K562 (cell line): ENCODE results near the gene RPL10A. TPM values are rescaled to one million over a fixed set of nuclear protein-coding genes. Genes with fewer than 3 reads are reported as not detected.

Experiments used
- FOXA1 ChIP-seq: fragments of 450-650 bp; IDR thresholded peaks from 2 replicates; pipeline ENCODE4 v1.6.1; 2016; ENCODE audit warnings: mild to moderate bottlenecking, borderline replicate concordance
- FOXA3 ChIP-seq, 2 experiments: fragments of 450-650 bp in 1 of 2; sonication (generic) in 1 of 2; formaldehyde crosslinking; IDR thresholded peaks in 1 of 2; conservative IDR thresholded peaks in 1 of 2; 2 replicates each; pipeline versions ENCODE4 v1.4.0 to v1.8.0; 2020 to 2022; ENCODE audit warnings: mild to moderate bottlenecking in 2 of 2, missing genetic modification reagents in 1 of 2
- GATAD2A ChIP-seq: fragments of 450-650 bp; IDR thresholded peaks from 2 replicates; pipeline ENCODE4 v1.6.1; 2017
- TAF1 ChIP-seq: IDR thresholded peaks from 2 replicates; pipeline ENCODE4 v1.6.1; 2011; ENCODE audit warnings: mild to moderate bottlenecking, low read length, moderate library complexity; ENCODE audit not compliant: insufficient read depth, control insufficient read depth, severe bottlenecking; ENCODE audit errors: extremely low read depth
- ZKSCAN1 ChIP-seq: fragments of 150-350 bp; IDR thresholded peaks from 2 replicates; pipeline ENCODE4 v1.6.1; 2016; ENCODE audit warnings: low read depth, low read length
- ZNF175 ChIP-seq: fragments of 200-800 bp; sonication (Bioruptor generic); IDR thresholded peaks from 2 replicates; pipeline ENCODE4 v1.6.1; 2016; ENCODE audit warnings: low read depth, mild to moderate bottlenecking, missing genetic modification characterization, missing compliant biosample characterization
- ZNF224 ChIP-seq: sonication (generic); formaldehyde crosslinking; IDR thresholded peaks from 2 replicates; pipeline ENCODE4 v1.8.0; 2022; ENCODE audit warnings: mild to moderate bottlenecking, missing genetic modification reagents
- polyA plus RNA-seq, 8 experiments: library from polyadenylated mRNA; depleted of rRNA in 4 of 8; stranded (reverse) in 5 of 8; unstranded in 3 of 8; fragments of >200 nt; fragmentation: Nextera tagmentation in 2 of 8; fragmentation: Illumina TruSeq in 1 of 8; extraction: Ambion mirVana in 2 of 8; extraction: Trizol in 1 of 8; gene quantifications; 2 replicates each; pipeline versions ENCODE4 v1.2.1 to v1.2.3, GENCODE V29; 2011 to 2014; ENCODE audit warnings: inconsistent platforms in 1 of 8, missing spikeins in 1 of 8
- total RNA-seq, 7 experiments: library from RNA; depleted of rRNA in 6 of 7; stranded (reverse); fragments of >200 nt in 6 of 7; fragmentation: Illumina TruSeq in 2 of 7; extraction: Trizol in 2 of 7; gene quantifications; 2 replicates each; pipeline versions ENCODE4 v1.2.1 to v1.2.3, GENCODE V29; 2011 to 2021; ENCODE audit warnings: low replicate concordance in 1 of 7
- TF ChIP-seq, protein P1 (sequence below): fragments of 450-650 bp; IDR thresholded peaks from one replicate; pipeline ENCODE4 v1.6.1; 2018; ENCODE audit warnings: mild to moderate bottlenecking, moderate library complexity; ENCODE audit not compliant: partially characterized antibody
- TF ChIP-seq, protein P2 (sequence below), 2 experiments: fragments of 150-350 bp in 1 of 2; IDR thresholded peaks; 2 replicates each; pipeline ENCODE4 v1.6.1; 2012 to 2016; ENCODE audit warnings: low read depth in 2 of 2, low read length in 2 of 2, mild to moderate bottlenecking in 1 of 2, moderate library complexity in 1 of 2
- TF ChIP-seq, protein P3 (sequence below): fragments of 450-650 bp; formaldehyde crosslinking; IDR thresholded peaks from 2 replicates; pipeline ENCODE4 v1.4.0; 2020; ENCODE audit warnings: mild to moderate bottlenecking
- TF ChIP-seq, protein P4 (sequence below): IDR thresholded peaks from 2 replicates; pipeline ENCODE4 v1.6.1; 2016; ENCODE audit warnings: missing genetic modification characterization, missing compliant biosample characterization
- TF ChIP-seq, protein P5 (sequence below): fragments of 450-650 bp; formaldehyde crosslinking; IDR thresholded peaks from 2 replicates; pipeline ENCODE4 v1.4.0; 2020; ENCODE audit warnings: mild to moderate bottlenecking, moderate library complexity

RPL10A gene
- total and polyA plus RNA-seq, 9 of the 15 experiments (the other 6 are each of a cell fraction or from before 2014, with no cell fraction given): 1,589 to 3,237 (median 2,116) TPM

GRCh38 chr6:35449287-35449881 is 18.8 kb upstream of the RPL10A start (continued):
- TF ChIP-seq, protein P1, sequence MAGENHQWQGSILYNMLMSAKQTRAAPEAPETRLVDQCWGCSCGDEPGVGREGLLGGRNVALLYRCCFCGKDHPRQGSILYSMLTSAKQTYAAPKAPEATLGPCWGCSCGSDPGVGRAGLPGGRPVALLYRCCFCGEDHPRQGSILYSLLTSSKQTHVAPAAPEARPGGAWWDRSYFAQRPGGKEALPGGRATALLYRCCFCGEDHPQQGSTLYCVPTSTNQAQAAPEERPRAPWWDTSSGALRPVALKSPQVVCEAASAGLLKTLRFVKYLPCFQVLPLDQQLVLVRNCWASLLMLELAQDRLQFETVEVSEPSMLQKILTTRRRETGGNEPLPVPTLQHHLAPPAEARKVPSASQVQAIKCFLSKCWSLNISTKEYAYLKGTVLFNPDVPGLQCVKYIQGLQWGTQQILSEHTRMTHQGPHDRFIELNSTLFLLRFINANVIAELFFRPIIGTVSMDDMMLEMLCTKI: no peak
- TF ChIP-seq ZNF175 (CRISPR knock-in tag) (no peak), GATAD2A (no peak), ZNF224 (CRISPR knock-in tag) (no peak), FOXA3 (CRISPR knock-in tag; conservative IDR thresholded peaks at IDR 0.05 in 1 of 2, IDR thresholded peaks at IDR 0.05 in 1 of 2) (no peak), TAF1 (no peak), ZKSCAN1 (no peak), FOXA1 (no peak)
- TF ChIP-seq, protein P2, sequence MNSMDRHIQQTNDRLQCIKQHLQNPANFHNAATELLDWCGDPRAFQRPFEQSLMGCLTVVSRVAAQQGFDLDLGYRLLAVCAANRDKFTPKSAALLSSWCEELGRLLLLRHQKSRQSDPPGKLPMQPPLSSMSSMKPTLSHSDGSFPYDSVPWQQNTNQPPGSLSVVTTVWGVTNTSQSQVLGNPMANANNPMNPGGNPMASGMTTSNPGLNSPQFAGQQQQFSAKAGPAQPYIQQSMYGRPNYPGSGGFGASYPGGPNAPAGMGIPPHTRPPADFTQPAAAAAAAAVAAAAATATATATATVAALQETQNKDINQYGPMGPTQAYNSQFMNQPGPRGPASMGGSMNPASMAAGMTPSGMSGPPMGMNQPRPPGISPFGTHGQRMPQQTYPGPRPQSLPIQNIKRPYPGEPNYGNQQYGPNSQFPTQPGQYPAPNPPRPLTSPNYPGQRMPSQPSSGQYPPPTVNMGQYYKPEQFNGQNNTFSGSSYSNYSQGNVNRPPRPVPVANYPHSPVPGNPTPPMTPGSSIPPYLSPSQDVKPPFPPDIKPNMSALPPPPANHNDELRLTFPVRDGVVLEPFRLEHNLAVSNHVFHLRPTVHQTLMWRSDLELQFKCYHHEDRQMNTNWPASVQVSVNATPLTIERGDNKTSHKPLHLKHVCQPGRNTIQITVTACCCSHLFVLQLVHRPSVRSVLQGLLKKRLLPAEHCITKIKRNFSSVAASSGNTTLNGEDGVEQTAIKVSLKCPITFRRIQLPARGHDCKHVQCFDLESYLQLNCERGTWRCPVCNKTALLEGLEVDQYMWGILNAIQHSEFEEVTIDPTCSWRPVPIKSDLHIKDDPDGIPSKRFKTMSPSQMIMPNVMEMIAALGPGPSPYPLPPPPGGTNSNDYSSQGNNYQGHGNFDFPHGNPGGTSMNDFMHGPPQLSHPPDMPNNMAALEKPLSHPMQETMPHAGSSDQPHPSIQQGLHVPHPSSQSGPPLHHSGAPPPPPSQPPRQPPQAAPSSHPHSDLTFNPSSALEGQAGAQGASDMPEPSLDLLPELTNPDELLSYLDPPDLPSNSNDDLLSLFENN (IDR thresholded peaks at IDR 0.05; ENCODE audit: low read depth in 2 of 2, low read length in 2 of 2): no peak
- TF ChIP-seq, protein P3, sequence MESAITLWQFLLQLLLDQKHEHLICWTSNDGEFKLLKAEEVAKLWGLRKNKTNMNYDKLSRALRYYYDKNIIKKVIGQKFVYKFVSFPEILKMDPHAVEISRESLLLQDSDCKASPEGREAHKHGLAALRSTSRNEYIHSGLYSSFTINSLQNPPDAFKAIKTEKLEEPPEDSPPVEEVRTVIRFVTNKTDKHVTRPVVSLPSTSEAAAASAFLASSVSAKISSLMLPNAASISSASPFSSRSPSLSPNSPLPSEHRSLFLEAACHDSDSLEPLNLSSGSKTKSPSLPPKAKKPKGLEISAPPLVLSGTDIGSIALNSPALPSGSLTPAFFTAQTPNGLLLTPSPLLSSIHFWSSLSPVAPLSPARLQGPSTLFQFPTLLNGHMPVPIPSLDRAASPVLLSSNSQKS: no peak
- TF ChIP-seq, protein P4, sequence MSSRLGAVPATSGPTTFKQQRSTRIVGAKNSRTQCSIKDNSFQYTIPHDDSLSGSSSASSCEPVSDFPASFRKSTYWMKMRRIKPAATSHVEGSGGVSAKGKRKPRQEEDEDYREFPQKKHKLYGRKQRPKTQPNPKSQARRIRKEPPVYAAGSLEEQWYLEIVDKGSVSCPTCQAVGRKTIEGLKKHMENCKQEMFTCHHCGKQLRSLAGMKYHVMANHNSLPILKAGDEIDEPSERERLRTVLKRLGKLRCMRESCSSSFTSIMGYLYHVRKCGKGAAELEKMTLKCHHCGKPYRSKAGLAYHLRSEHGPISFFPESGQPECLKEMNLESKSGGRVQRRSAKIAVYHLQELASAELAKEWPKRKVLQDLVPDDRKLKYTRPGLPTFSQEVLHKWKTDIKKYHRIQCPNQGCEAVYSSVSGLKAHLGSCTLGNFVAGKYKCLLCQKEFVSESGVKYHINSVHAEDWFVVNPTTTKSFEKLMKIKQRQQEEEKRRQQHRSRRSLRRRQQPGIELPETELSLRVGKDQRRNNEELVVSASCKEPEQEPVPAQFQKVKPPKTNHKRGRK (tag): no peak
- TF ChIP-seq, protein P5, sequence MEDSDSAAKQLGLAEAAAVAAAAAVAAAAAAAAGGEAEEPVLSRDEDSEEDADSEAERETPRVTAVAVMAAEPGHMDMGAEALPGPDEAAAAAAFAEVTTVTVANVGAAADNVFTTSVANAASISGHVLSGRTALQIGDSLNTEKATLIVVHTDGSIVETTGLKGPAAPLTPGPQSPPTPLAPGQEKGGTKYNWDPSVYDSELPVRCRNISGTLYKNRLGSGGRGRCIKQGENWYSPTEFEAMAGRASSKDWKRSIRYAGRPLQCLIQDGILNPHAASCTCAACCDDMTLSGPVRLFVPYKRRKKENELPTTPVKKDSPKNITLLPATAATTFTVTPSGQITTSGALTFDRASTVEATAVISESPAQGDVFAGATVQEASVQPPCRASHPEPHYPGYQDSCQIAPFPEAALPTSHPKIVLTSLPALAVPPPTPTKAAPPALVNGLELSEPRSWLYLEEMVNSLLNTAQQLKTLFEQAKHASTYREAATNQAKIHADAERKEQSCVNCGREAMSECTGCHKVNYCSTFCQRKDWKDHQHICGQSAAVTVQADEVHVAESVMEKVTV (CRISPR knock-in tag): peak; percentile 97
